ENCODE results near the gene ZBED1.

- TF ChIP-seq YY1 (IDR thresholded peaks at IDR 0.05; ENCODE audit: insufficient read depth, insufficient read length) (no peak), SUZ12 (IDR thresholded peaks at IDR 0.05; ENCODE audit: extremely low read depth, insufficient read depth, insufficient read length) (no peak)
Observed at GRCh38 chrX:2536974-2537373, 36.2 kb upstream of the ZBED1 start.
